Tibial artery (tissue), 4 donors: ENCODE results near the gene CALM3.
"Not testable (repeated sequence)": the region's sequence is repeated elsewhere in the genome, so short reads cannot be mapped to it uniquely, and the experiment has no call there.

ENCODE experiments used
- DNase-seq, 2 donors: peaks; one replicate each; pipeline ENCODE4 v3.0.0-alpha.2; 2019
- H3K27ac ChIP-seq, 2 donors: fragments of 200-600 bp; sonication (generic) in 1 of 2; 1 replicate in 1 of 2; 2 replicates in 1 of 2; pipeline ENCODE4 v1.5.1; 2018 to 2019; ENCODE audit warnings: mild to moderate bottlenecking in 1 of 2
- H3K27me3 ChIP-seq, 2 donors: fragments of 200-600 bp; sonication (generic) in 1 of 2; one replicate each; pipeline versions ENCODE4 v1.5.1 to v1.6.0; 2016 to 2019
- H3K36me3 ChIP-seq, 3 donors: fragments of 200-600 bp; sonication (generic) in 2 of 3; one replicate each; pipeline ENCODE4 v1.5.1; 2016 to 2019; ENCODE audit warnings: mild to moderate bottlenecking in 2 of 3
- H3K4me1 ChIP-seq, 4 donors: fragments of 200-600 bp; sonication (generic) in 2 of 4; 1 replicate in 3 of 4; 2 replicates in 1 of 4; pipeline ENCODE4 v1.5.1; 2016 to 2019
- H3K4me3 ChIP-seq, 2 donors: fragments of 200-600 bp; sonication (generic) in 1 of 2; 1 replicate in 1 of 2; 2 replicates in 1 of 2; pipeline ENCODE4 v1.5.1; 2018 to 2019; ENCODE audit warnings: mild to moderate bottlenecking in 2 of 2
- H3K9me3 ChIP-seq, 3 donors: fragments of 200-600 bp; sonication (generic) in 1 of 3; one replicate each; pipeline ENCODE4 v1.5.1; 2016 to 2019
- CTCF ChIP-seq, 2 experiments: fragments of 200-600 bp in 1 of 2; fragments of 450-650 bp in 1 of 2; IDR thresholded peaks; one replicate each; pipeline ENCODE4 v1.5.1; 2017 to 2019; ENCODE audit warnings: antibody characterized with exemption in 2 of 2, mild to moderate bottlenecking in 1 of 2, moderate library complexity in 1 of 2
- intact Hi-C: fragments of 100-400 bp; cut with DNase I; formaldehyde crosslinking; loops from one replicate; pipeline ENCODE4 v1.15.0; 2023; ENCODE audit warnings: low total_unique reads

Gene CALM3

GRCh38 chr19:46624958-46625661 is 24.0 kb downstream of the CALM3 start, which contains the start of gene PTGIR:
PTGIR (minus strand) TSS chr19:46625089; CDS start chr19:46624225, 864 bp downstream.
- intact Hi-C loops = no loop called here
- DNase-seq = peak; percentile 92 to 96

GRCh38 chr19:46625731-46626130 is 24.6 kb downstream of the CALM3 start:
- intact Hi-C loops = no loop called here
- H3K4me1 ChIP-seq = peaks cover 0 to 76% (median 64%) of the 10 kb centered on the region in 4 donors

More at GRCh38 chr19:46624958-46625661, 24.0 kb downstream of the CALM3 start, which contains the start of gene PTGIR:
- TF ChIP-seq CTCF (IDR thresholded peaks at IDR 0.05) = no peak
- peak within 1 kb of the TSS; percentile 46 to 49 for H3K4me3 ChIP-seq
- no peaks in the 10 kb centered on the region for H3K27me3 ChIP-seq
- H3K4me1 ChIP-seq = peaks cover 0 to 82% (median 70%) of the 10 kb centered on the region in 4 donors
- no peaks in the 10 kb centered on the region for H3K9me3 ChIP-seq
- peak within 1 kb of the TSS; percentile 90 to 94 for H3K27ac ChIP-seq
- no peaks in the 10 kb centered on the region for H3K36me3 ChIP-seq

GRCh38 chr19:46626446-46626845 is 25.3 kb downstream of the CALM3 start:
- TF ChIP-seq CTCF (IDR thresholded peaks at IDR 0.05) = no peak
- H3K27me3 ChIP-seq = no peaks in the 10 kb centered on the region
- H3K9me3 ChIP-seq = no peaks in the 10 kb centered on the region
- H3K36me3 ChIP-seq = no peaks in the 10 kb centered on the region
- H3K4me1 ChIP-seq = peaks cover 0 to 72% (median 57%) of the 10 kb centered on the region in 4 donors
- H3K27ac ChIP-seq = peak overlapping the region; percentile 90 to 94
- H3K4me3 ChIP-seq = no peak overlapping the region
- no peak for DNase-seq
- intact Hi-C loops = no loop called here

More at GRCh38 chr19:46625731-46626130, 24.6 kb downstream of the CALM3 start:
- H3K4me3 ChIP-seq = no peak overlapping the region
- H3K36me3 ChIP-seq = no peaks in the 10 kb centered on the region
- H3K27me3 ChIP-seq = no peaks in the 10 kb centered on the region
- no peak for DNase-seq
- TF ChIP-seq CTCF (IDR thresholded peaks at IDR 0.05) = no peak
- H3K27ac ChIP-seq = peak overlapping the region; percentile 90 to 94
- H3K9me3 ChIP-seq = no peaks in the 10 kb centered on the region

- peaks cover 0 to 55% (median 40%) of the 10 kb centered on the region in 4 donors for H3K4me1 ChIP-seq
- H3K36me3 ChIP-seq, DNase-seq, H3K9me3 ChIP-seq, H3K27me3 ChIP-seq, intact Hi-C loops, H3K4me3 ChIP-seq, H3K27ac ChIP-seq: not testable (repeated sequence)
Measured at GRCh38 chr19:46628970-46629369, 27.8 kb downstream of the CALM3 start.

GRCh38 chr19:46629546-46630025 is 28.5 kb downstream of the CALM3 start:
- no peaks in the 10 kb centered on the region for H3K9me3 ChIP-seq
- H3K27me3 ChIP-seq = no peaks in the 10 kb centered on the region
- no peak for TF ChIP-seq CTCF (IDR thresholded peaks at IDR 0.05)
- peak overlapping the region in 1 of 2 donors; percentile 26 for H3K27ac ChIP-seq
- no peak for DNase-seq
- no peak overlapping the region for H3K4me3 ChIP-seq
- intact Hi-C loops = no loop called here
- peaks cover 0 to 52% (median 38%) of the 10 kb centered on the region in 4 donors for H3K4me1 ChIP-seq
- H3K36me3 ChIP-seq = no peaks in the 10 kb centered on the region

- H3K4me3 ChIP-seq = no peak overlapping the region
- intact Hi-C loops = no loop called here
- no peaks in the 10 kb centered on the region for H3K27me3 ChIP-seq
- H3K27ac ChIP-seq = peak overlapping the region in 1 of 2 donors; percentile 7
- no peak for TF ChIP-seq CTCF (IDR thresholded peaks at IDR 0.05)
- H3K9me3 ChIP-seq = no peaks in the 10 kb centered on the region
- no peak for DNase-seq
- H3K36me3 ChIP-seq = no peaks in the 10 kb centered on the region
- H3K4me1 ChIP-seq = peaks cover 0 to 48% (median 34%) of the 10 kb centered on the region in 4 donors
Measured at GRCh38 chr19:46630586-46631205, 29.6 kb downstream of the CALM3 start.
